Activated B cell treated with CpG ODN at 0.5 μM for 24 hours (primary cell): ENCODE measurements around the gene PLPP1. TPM values are rescaled to one million over a fixed set of nuclear protein-coding genes. Genes with fewer than 3 reads are reported as not detected.

Experiments
- ATAC-seq: fragments of 200-7000 bp; cut with Tn5 transposase; one replicate; pipeline ENCODE4 v1.10.0; 2021; ENCODE audit warnings: low read depth, mild to moderate bottlenecking, moderate library complexity
- CTCF ChIA-PET: fragments of 350-600 bp; sonication (Branson Sonifier 250); formaldehyde crosslinking; loops from one replicate; lab custom pipeline; 2021; ENCODE audit warnings: antibody characterized with exemption; lab: Charles Lee
- POLR2A ChIA-PET: fragments of 350-600 bp; sonication (Branson Sonifier 250); formaldehyde crosslinking; loops from one replicate; lab custom pipeline; 2021; ENCODE audit warnings: antibody characterized with exemption; lab: Charles Lee
- DNase-seq: peaks from one replicate; pipeline ENCODE4 v3.0.0; 2022
- H3K27ac Mint-ChIP-seq: one replicate; pipeline ENCODE4 v1.8.0; 2020; ENCODE audit warnings: mixed read lengths
- H3K27me3 Mint-ChIP-seq: one replicate; pipeline ENCODE4 v1.8.0; 2021; ENCODE audit warnings: mixed read lengths
- H3K36me3 Mint-ChIP-seq: one replicate; pipeline ENCODE4 v1.8.0; 2021; ENCODE audit warnings: low read depth, mixed read lengths
- H3K4me1 Mint-ChIP-seq: one replicate; pipeline ENCODE4 v1.8.0; 2021; ENCODE audit warnings: mixed read lengths
- H3K4me3 Mint-ChIP-seq: one replicate; pipeline ENCODE4 v1.8.0; 2020; ENCODE audit warnings: mild to moderate bottlenecking, mixed read lengths
- H3K9me3 Mint-ChIP-seq: one replicate; pipeline ENCODE4 v1.8.0; 2020; ENCODE audit warnings: mixed read lengths
- CTCF ChIP-seq: fragments of 200-600 bp; IDR thresholded peaks from one replicate; pipeline ENCODE4 v1.8.0; 2022; ENCODE audit warnings: antibody characterized with exemption, mild to moderate bottlenecking
- intact Hi-C: fragments of 100-400 bp; cut with micrococcal nuclease; formaldehyde crosslinking; loops from one replicate; pipeline ENCODE4 v1.15.1; 2024
- total RNA-seq: library from RNA; stranded (reverse); gene quantifications from 2 replicates; pipeline ENCODE4 v1.2.3, GENCODE V29; 2022

The PLPP1 gene
- total RNA-seq, 1 donor from 2014 or later, result 12.0 TPM

GRCh38 chr5:55410845-55411244, 123.9 kb downstream of the PLPP1 start:
- peaks cover 2% of the 10 kb centered on the region for H3K4me1 Mint-ChIP-seq
- no peak for TF ChIP-seq CTCF
- H3K27ac Mint-ChIP-seq, result no peak overlapping the region
- POLR2A ChIA-PET, result no interaction called here
- CTCF ChIA-PET, result no interaction called here
- no peaks in the 10 kb centered on the region for H3K9me3 Mint-ChIP-seq
- peaks cover 65% of the 10 kb centered on the region for H3K36me3 Mint-ChIP-seq
- intact Hi-C loops, result no loop called here
- H3K4me3 Mint-ChIP-seq, result no peak overlapping the region
- DNase-seq (no peak), ATAC-seq (no peak)
- H3K27me3 Mint-ChIP-seq, result no peaks in the 10 kb centered on the region

GRCh38 chr5:55409775-55410174, 125.0 kb downstream of the PLPP1 start:
- intact Hi-C loops, result loop anchor here (5.0 kb wide), 1 partner anchor 237 kb away; the partner anchor contains the start of gene CDC20B
- ATAC-seq (no peak), DNase-seq (no peak)
- ChIA-PET POLR2A (no interaction called here), CTCF (no interaction called here)
- TF ChIP-seq CTCF, result no peak
- H3K4me3 Mint-ChIP-seq, result no peak overlapping the region
- no peaks in the 10 kb centered on the region for H3K9me3 Mint-ChIP-seq
- no peaks in the 10 kb centered on the region for H3K27me3 Mint-ChIP-seq
- H3K4me1 Mint-ChIP-seq, result peaks cover 2% of the 10 kb centered on the region
- peaks cover 65% of the 10 kb centered on the region for H3K36me3 Mint-ChIP-seq
- H3K27ac Mint-ChIP-seq, result no peak overlapping the region

GRCh38 chr5:55407984-55408383, 126.8 kb downstream of the PLPP1 start:
- Mint-ChIP-seq H3K36me3 (peaks cover 68% of the 10 kb centered on the region), H3K4me1 (peaks cover 2% of the 10 kb centered on the region), H3K27ac (no peak overlapping the region), H3K4me3 (no peak overlapping the region), H3K9me3 (no peaks in the 10 kb centered on the region), H3K27me3 (no peaks in the 10 kb centered on the region)
- ChIA-PET CTCF (interaction anchor here (1.5 kb wide), 1 partner anchor 793 kb away, joined by 3 read pairs; no protein-coding TSS in a partner anchor), POLR2A (no interaction called here)
- TF ChIP-seq CTCF, result no peak
- no peak for ATAC-seq
- intact Hi-C loops, result loop anchor here (1.0 to 5.0 kb wide), 3 partner anchors 236 to 793 kb away; partner anchors contain the start of gene CDC20B
- no peak for DNase-seq

- ChIA-PET CTCF (no interaction called here), POLR2A (no interaction called here)
- H3K4me3 Mint-ChIP-seq, result no peak overlapping the region
- no peaks in the 10 kb centered on the region for H3K27me3 Mint-ChIP-seq
- H3K9me3 Mint-ChIP-seq, result no peaks in the 10 kb centered on the region
- no peak overlapping the region for H3K27ac Mint-ChIP-seq
- H3K4me1 Mint-ChIP-seq, result peaks cover 2% of the 10 kb centered on the region
- ATAC-seq, result peak; percentile 37
- DNase-seq, result no peak
- H3K36me3 Mint-ChIP-seq, result peaks cover 70% of the 10 kb centered on the region
- intact Hi-C loops, result loop anchor here (1.0 to 5.0 kb wide), 3 partner anchors 235 to 794 kb away; partner anchors contain the start of gene CDC20B
- TF ChIP-seq CTCF, result no peak
These were observed 127.6 kb downstream of the PLPP1 start for GRCh38 chr5:55407059-55407684.

- H3K4me1 Mint-ChIP-seq, result peaks cover 2% of the 10 kb centered on the region
- no peak overlapping the region for H3K4me3 Mint-ChIP-seq
- H3K27me3 Mint-ChIP-seq, result no peaks in the 10 kb centered on the region
- ChIA-PET CTCF (interaction anchor here (0.9 to 1.5 kb wide), 2 partner anchors 279 to 286 kb away, joined by 3 to 11 read pairs; no protein-coding TSS in a partner anchor), POLR2A (no interaction called here)
- H3K27ac Mint-ChIP-seq, result no peak overlapping the region
- no peak for ATAC-seq
- TF ChIP-seq CTCF, result no peak
- H3K36me3 Mint-ChIP-seq, result peaks cover 71% of the 10 kb centered on the region
- DNase-seq, result no peak
- no peaks in the 10 kb centered on the region for H3K9me3 Mint-ChIP-seq
- intact Hi-C loops, result loop anchor here (5.0 kb wide), 1 partner anchor 234 kb away; the partner anchor contains the start of gene CDC20B
These were observed 128.5 kb downstream of the PLPP1 start for GRCh38 chr5:55406292-55406691.
